Tibial artery (tissue), 4 donors: Measurements from ENCODE around the gene C1GALT1.

Experiments used
- DNase-seq, 2 donors: peaks; one replicate each; pipeline ENCODE4 v3.0.0-alpha.2; 2019
- H3K27ac ChIP-seq, 2 donors: fragments of 200-600 bp; sonication (generic) in 1 of 2; 1 replicate in 1 of 2; 2 replicates in 1 of 2; pipeline ENCODE4 v1.5.1; 2018 to 2019; ENCODE audit warnings: mild to moderate bottlenecking in 1 of 2
- H3K27me3 ChIP-seq, 2 donors: fragments of 200-600 bp; sonication (generic) in 1 of 2; one replicate each; pipeline versions ENCODE4 v1.5.1 to v1.6.0; 2016 to 2019
- H3K36me3 ChIP-seq, 3 donors: fragments of 200-600 bp; sonication (generic) in 2 of 3; one replicate each; pipeline ENCODE4 v1.5.1; 2016 to 2019; ENCODE audit warnings: mild to moderate bottlenecking in 2 of 3
- H3K4me1 ChIP-seq, 4 donors: fragments of 200-600 bp; sonication (generic) in 2 of 4; 1 replicate in 3 of 4; 2 replicates in 1 of 4; pipeline ENCODE4 v1.5.1; 2016 to 2019
- H3K4me3 ChIP-seq, 2 donors: fragments of 200-600 bp; sonication (generic) in 1 of 2; 1 replicate in 1 of 2; 2 replicates in 1 of 2; pipeline ENCODE4 v1.5.1; 2018 to 2019; ENCODE audit warnings: mild to moderate bottlenecking in 2 of 2
- H3K9me3 ChIP-seq, 3 donors: fragments of 200-600 bp; sonication (generic) in 1 of 3; one replicate each; pipeline ENCODE4 v1.5.1; 2016 to 2019
- intact Hi-C: fragments of 100-400 bp; cut with DNase I; formaldehyde crosslinking; loops from one replicate; pipeline ENCODE4 v1.15.0; 2023; ENCODE audit warnings: low total_unique reads
- TF ChIP-seq, protein P1 (sequence below), 2 experiments: fragments of 200-600 bp in 1 of 2; fragments of 450-650 bp in 1 of 2; IDR thresholded peaks; one replicate each; pipeline ENCODE4 v1.5.1; 2017 to 2019; ENCODE audit warnings: antibody characterized with exemption in 2 of 2, mild to moderate bottlenecking in 1 of 2, moderate library complexity in 1 of 2

Gene C1GALT1

DNA sequence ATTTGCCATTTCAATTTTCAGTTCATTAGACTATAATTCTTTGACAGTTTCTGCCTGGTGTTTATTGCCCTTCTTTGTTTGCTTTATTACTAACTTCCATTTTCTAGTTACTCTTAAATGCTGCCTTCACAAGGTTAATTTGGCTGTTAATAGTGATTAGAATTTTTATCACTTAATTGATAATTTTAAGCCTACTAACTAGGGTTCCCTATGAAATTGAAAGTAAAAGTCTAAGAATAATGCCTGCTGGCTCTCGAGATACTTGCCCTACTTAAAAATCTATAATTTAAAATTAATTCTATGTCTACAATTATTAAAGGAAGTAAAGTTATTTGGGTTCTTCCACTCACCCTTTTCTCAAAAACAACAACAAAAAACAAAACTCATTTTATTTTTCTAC lies 65.3 kb downstream of the C1GALT1 start:
- H3K36me3 ChIP-seq, result peaks cover 0 to 12% (median 0%) of the 10 kb centered on the region in 3 donors
- no peaks in the 10 kb centered on the region for H3K27me3 ChIP-seq
- H3K9me3 ChIP-seq, result no peaks in the 10 kb centered on the region
- H3K4me3 ChIP-seq, result no peak overlapping the region
- no peak for DNase-seq
- TF ChIP-seq, protein P1, sequence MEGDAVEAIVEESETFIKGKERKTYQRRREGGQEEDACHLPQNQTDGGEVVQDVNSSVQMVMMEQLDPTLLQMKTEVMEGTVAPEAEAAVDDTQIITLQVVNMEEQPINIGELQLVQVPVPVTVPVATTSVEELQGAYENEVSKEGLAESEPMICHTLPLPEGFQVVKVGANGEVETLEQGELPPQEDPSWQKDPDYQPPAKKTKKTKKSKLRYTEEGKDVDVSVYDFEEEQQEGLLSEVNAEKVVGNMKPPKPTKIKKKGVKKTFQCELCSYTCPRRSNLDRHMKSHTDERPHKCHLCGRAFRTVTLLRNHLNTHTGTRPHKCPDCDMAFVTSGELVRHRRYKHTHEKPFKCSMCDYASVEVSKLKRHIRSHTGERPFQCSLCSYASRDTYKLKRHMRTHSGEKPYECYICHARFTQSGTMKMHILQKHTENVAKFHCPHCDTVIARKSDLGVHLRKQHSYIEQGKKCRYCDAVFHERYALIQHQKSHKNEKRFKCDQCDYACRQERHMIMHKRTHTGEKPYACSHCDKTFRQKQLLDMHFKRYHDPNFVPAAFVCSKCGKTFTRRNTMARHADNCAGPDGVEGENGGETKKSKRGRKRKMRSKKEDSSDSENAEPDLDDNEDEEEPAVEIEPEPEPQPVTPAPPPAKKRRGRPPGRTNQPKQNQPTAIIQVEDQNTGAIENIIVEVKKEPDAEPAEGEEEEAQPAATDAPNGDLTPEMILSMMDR (IDR thresholded peaks at IDR 0.05), result no peak
- H3K27ac ChIP-seq, result no peak overlapping the region
- intact Hi-C loops, result no loop called here
- H3K4me1 ChIP-seq, result peaks cover 0 to 9% (median 0%) of the 10 kb centered on the region in 4 donors

DNA sequence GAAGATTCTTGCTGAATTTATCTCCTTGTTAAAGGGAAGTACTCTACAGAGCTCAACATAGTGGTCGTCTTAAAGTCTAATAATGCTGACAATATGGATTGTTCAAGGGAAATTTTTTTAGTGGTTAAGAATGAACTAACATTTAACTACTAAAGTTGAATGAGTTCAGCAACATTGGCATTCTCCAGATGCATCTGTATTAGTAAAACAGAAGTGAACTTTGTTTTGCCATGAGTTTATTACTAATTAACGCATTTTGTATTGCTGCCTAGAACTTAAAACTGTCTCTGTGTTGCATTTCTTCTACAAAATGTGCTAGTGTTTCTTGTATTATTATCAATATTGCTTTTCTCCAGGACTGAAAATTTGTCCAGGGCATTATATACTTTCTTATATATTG lies 67.5 kb downstream of the C1GALT1 start:
- Histone ChIP-seq H3K27me3 (no peaks in the 10 kb centered on the region), H3K4me1 (peaks cover 0 to 5% (median 0%) of the 10 kb centered on the region in 4 donors), H3K36me3 (peaks cover 0 to 4% (median 0%) of the 10 kb centered on the region in 3 donors), H3K4me3 (no peak overlapping the region), H3K27ac (no peak overlapping the region), H3K9me3 (no peaks in the 10 kb centered on the region)
- DNase-seq, result no peak
- intact Hi-C loops, result no loop called here
- TF ChIP-seq, protein P1 (IDR thresholded peaks at IDR 0.05), result no peak

DNA sequence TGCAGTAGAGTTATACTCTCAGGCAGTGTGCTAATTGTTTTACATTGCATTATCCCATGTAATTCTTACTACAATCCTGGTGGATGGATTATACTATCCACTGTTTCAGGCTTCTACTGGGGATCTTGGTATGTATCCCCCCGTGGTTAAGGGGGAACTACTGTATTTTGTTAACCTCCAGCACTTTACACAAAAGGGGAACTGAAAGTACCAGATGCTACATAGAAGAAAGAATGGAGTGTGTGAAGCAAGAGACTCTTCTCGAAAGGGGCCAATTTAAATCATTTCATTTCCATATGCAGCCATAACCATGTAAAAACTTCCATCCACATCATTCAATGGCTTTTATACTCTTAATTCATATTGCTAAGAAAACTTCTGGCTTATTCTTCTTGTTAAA lies 69.4 kb downstream of the C1GALT1 start:
- no peak for DNase-seq
- Histone ChIP-seq H3K27ac (no peak overlapping the region), H3K9me3 (no peaks in the 10 kb centered on the region), H3K4me1 (peaks cover 0 to under 1% (median under 1%) of the 10 kb centered on the region in 4 donors), H3K27me3 (no peaks in the 10 kb centered on the region), H3K36me3 (peaks cover 0 to 4% (median 0%) of the 10 kb centered on the region in 3 donors), H3K4me3 (no peak overlapping the region)
- intact Hi-C loops, result no loop called here
- TF ChIP-seq, protein P1 (IDR thresholded peaks at IDR 0.05), result no peak

DNA sequence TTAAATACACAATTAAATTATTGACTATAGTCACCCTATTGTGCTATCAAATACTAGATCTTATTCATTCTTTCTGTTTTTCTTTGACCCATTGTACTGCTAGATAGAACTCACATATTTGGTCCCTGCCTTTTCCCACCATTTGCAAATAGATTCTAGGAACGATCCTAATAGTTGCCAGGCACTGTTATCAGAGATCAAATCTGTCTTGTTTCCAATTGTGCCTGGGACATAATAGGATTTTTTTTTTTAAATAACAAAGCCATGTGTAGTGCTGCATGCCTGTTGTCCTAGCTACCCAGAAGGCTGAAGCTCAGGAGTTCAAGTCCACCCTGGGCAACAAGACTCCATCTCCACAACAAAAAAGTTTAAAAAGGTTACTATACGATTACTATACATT lies 72.0 kb downstream of the C1GALT1 start:
- Histone ChIP-seq H3K27ac (no peak overlapping the region), H3K4me1 (peaks cover 0 to 9% (median 4%) of the 10 kb centered on the region in 4 donors), H3K9me3 (no peaks in the 10 kb centered on the region), H3K27me3 (no peaks in the 10 kb centered on the region), H3K36me3 (peaks cover 0 to 7% (median 0%) of the 10 kb centered on the region in 3 donors), H3K4me3 (no peak overlapping the region)
- TF ChIP-seq, protein P1 (IDR thresholded peaks at IDR 0.05), result no peak
- no peak for DNase-seq
- intact Hi-C loops, result no loop called here

DNA sequence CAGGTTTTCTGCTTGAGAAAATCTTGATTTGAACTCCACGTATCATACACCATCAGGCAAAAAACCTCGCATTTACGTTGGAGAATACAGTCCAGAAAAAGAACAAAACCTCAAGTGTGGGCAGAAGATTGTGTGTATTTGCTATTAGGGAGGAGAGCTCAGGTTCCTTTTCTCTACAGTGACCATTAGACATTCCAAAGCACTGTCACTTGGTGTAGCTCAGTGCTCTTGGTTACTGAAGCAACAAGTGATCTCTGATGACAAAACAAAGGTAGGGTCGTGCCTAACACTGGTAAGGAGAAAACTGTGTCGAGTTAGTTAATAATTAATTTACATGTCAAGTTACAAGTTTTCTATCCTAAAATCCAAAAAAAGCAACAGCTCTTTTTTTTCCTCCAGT lies 72.6 kb downstream of the C1GALT1 start:
- no peak overlapping the region for H3K4me3 ChIP-seq
- TF ChIP-seq, protein P1 (IDR thresholded peaks at IDR 0.05), result no peak
- H3K4me1 ChIP-seq, result peaks cover 0 to 9% (median 4%) of the 10 kb centered on the region in 4 donors
- no peak for DNase-seq
- H3K9me3 ChIP-seq, result no peaks in the 10 kb centered on the region
- no peaks in the 10 kb centered on the region for H3K27me3 ChIP-seq
- no peak overlapping the region for H3K27ac ChIP-seq
- intact Hi-C loops, result no loop called here
- H3K36me3 ChIP-seq, result peaks cover 0 to 7% (median 6%) of the 10 kb centered on the region in 3 donors
